Astrocyte (in vitro differentiated cells and primary cell): ENCODE data around the gene PLGRKT.

ENCODE experiments used
- CTCF ChIP-seq: IDR thresholded peaks from 2 replicates; pipeline ENCODE4 v1.5.1; 2011; ENCODE audit warnings: low read depth, mild to moderate bottlenecking, inconsistent platforms, low read length, moderate library complexity; ENCODE audit not compliant: insufficient read depth
- EZH2 ChIP-seq: IDR thresholded peaks from 2 replicates; pipeline ENCODE4 v1.6.1; 2012; ENCODE audit warnings: mild to moderate bottlenecking, low read length, inconsistent platforms; ENCODE audit not compliant: insufficient read depth

- TF ChIP-seq EZH2 (no peak), CTCF (no peak)
These were observed 45.4 kb downstream of the PLGRKT start for GRCh38 chr9:5392285-5392684.
